GM19438 (cell line): ENCODE measurements around the gene TMEM128.
A peak's percentile ranks its signal among the peaks of the same experiment; 100 is the strongest.

Experiments used
- ATAC-seq: cut with Tn5 transposase; IDR thresholded peaks from one replicate; pipeline ENCODE4 v1.9.1; 2021; ENCODE audit warnings: low read depth; ENCODE audit not compliant: unreplicated experiment

The TMEM128 gene, protein sequence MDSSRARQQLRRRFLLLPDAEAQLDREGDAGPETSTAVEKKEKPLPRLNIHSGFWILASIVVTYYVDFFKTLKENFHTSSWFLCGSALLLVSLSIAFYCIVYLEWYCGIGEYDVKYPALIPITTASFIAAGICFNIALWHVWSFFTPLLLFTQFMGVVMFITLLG

DNA sequence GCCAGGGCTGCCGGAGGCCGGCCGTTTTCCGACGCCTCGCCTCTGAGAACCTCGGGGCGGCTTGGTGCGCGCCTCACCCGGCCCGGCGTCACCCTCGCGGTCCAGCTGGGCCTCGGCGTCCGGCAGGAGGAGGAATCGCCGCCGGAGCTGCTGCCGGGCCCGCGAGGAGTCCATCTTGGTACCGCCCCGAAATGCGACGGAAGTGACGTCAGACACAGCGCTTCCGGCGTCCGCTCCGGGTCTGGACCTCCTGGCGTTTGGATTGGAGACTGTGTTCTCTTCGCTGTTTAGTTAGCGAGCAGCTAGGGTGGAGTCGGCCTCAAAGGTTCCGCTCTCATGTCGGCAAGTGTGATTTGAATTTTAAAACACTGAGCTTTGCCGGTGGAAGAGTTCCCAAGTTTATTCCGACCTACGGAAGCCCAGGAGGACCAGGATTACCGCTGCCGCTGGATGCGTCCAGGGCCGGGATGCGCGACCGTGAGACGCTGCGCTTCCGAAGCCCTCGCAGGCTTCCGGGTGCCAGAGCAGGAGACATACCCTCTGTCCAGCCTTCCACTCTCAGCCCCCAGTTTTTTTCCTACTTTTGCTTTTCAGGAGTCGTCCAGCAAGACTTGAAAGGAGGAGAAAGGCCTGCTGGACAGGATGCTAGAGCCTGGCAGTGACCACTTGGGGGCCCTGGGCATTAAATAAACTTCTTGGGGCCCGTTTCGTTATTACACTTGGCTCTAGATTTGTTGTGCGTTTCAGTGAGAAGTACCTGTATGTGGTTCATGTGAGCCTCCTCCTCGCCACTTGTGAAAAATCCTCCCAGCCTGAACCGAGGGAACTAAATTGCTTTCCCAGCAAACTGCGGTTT is at the start of gene TMEM128:
Gene TMEM128 (minus strand): TSS at position 195 of the 856 bp plus-strand sequence. CDS start 21 bp downstream, at position 174.
- ATAC-seq, result peak; percentile 97

DNA sequence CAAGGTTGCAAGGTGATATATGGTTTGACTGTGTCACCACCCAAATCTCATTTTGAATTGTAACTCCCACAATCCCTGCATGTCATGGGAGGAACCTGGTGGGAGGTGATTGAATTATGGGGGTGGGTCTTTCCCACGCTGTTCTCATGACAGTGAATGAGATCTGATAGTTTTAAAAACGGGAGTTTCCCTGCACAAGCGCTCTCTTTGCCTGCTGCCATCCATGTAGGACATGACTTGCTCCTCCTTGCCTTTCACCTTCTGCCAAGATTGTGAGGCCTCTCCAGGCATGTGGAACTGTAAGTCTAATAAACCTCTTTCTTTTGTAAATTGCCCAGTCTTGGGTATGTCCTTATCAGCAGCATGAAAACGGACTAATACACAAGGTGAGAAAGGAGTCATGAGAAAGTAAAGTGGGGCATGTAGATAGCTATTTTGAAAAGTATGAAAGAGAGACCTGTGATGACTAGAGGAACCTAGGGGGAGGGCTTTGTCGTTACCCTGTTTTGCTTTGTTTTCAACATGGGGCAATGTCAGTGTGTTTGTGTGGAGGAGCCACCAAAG is 48.3 kb upstream of the TMEM128 start:
- no peak for ATAC-seq

- ATAC-seq, result no peak
Measured at GRCh38 chr4:4293279-4293678, 45.3 kb upstream of the TMEM128 start.

- peak; percentile 96 for ATAC-seq
Measured at GRCh38 chr4:4289941-4290850, 42.2 kb upstream of the TMEM128 start, which contains the start of the genes LYAR and ZBTB49. TSS of gene LYAR (minus strand) at chr4:4290154. CDS start at chr4:4283742, 6,412 bp downstream. TSS of gene ZBTB49 (plus strand) at chr4:4290251. CDS start at chr4:4299946, 9,695 bp downstream.

DNA sequence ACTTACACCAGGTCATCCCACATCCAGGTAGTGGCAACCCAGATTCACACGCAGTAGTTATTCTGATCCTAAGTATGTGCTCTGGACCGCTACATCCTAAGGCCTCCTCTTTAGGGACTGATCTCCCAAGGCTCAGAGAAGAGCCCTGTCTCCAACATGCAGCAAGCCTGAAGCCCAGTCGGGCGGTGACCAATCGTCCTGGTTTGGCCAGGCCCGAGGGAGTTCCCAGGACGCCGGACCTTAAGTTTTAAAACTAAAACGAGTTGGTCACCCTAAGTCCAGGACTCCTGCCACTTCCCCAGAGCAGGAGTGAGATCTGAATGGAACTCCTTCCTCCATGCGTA is 41.5 kb upstream of the TMEM128 start:
- peak; percentile 27 for ATAC-seq

DNA sequence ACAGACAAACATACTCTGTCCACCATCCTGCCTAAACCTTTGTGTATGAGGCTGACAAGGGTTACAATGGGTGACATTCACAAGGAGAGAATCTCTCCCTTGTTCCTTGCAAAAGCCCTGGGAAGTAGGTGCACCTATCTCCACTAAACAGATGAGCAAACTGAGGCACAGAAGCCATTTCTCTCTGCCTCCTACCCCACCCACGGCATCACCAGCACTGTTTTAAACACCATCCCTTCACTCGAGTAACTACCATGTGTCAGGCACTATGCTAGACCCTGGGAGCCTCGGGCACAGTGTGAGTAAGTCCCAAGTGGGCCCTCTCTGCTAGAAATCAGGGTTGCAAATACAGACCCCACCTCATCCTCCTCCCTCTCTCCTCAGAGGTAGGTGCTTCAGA is 41.0 kb upstream of the TMEM128 start:
- ATAC-seq, result no peak

DNA sequence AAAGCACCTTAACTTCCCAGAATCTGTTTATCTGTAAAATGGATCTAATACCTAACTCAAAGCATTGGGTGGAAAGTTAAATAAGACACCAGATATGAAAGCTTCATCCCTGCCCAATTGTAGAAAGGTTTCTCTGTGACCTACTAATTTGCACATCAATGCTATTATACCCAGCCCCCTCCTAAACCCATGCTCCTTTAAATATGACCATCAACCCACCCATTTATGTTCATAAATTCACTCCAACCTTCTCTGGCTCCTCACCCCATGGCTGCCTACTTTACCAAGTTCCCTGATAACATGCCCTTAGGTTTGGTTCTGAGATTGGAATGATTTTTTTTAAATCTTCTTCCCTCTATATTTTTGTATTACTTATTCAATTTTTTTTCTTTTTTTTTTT is 40.1 kb upstream of the TMEM128 start:
- ATAC-seq, result no peak

DNA sequence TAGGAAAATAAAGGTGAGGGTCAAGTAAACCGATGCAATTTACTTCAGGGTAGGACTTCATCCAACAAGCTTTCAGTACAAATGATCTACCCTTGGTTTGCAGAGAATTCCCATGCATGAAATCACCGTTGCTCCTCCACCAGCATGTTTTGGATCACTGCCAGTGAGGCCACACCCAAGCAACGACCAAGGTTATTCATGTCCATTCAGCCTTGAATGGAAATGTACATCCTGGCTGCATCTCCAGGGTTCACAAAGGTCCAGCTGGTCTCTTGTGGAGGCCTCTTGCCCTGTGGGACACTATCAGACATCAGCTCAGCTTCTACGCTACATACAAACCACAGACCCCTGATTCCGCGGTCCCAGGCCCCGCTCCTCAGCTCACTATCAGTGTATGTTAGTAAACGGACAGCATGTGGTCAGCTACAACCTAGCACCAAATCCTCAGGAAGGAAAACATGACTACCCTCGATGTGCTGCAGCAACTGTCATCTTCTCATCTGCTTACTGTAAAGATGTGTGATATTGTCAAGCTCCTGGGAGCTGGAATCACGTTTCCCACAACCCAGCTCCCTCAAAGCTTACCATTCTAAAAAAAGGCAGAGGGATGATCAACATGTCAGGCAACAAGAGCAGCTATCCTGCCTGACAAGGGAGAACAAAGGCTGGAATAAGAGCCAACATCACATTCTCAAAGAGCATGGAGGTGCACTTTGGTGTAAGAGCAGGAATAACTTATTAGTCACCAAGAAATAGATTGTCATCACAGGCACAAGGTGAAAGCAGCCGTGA is 37.0 kb upstream of the TMEM128 start:
- ATAC-seq, result no peak

DNA sequence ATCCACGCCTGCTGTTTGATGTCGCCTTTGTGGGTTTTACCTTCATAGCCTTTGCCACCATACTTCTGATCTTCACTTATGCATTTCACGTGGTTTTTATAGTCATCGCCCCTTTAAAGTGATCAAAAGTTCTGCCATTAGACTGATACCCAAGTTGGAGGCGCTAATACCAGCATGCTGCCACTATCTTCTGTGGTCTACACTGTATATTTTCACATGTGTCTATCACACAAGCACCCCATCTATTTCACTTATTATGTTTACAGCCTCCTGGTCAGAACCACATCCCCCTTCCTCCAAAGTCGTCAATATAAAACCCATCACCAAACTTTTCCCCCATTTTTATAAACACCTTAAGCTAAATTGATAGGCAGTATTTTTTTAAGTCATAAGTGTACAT is 33.8 kb upstream of the TMEM128 start:
- ATAC-seq, result no peak

DNA sequence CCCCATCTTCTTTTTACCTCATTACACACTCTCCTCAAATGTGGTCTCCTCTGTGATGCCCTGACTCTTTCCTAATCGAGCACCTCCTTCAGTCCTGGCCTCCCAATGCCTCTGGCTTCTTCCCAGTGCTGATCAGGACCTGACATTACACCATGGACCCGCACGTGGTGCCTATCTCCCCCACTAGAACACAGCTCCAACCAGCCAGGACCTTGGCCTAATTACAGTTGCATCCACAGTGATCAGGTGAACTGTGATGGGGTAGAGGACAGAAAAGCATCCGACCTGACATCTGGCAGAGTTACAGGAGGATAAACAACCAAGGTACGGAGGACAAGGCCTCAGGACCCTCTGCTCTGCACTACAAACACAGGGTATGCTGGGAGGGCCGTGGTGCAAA is 29.5 kb upstream of the TMEM128 start:
- no peak for ATAC-seq

GRCh38 chr4:4274226-4274625 is 26.2 kb upstream of the TMEM128 start:
- no peak for ATAC-seq

- ATAC-seq, result no peak
Measured at GRCh38 chr4:4271912-4272311, 23.9 kb upstream of the TMEM128 start.

GRCh38 chr4:4270529-4270928 is 22.5 kb upstream of the TMEM128 start:
- no peak for ATAC-seq

DNA sequence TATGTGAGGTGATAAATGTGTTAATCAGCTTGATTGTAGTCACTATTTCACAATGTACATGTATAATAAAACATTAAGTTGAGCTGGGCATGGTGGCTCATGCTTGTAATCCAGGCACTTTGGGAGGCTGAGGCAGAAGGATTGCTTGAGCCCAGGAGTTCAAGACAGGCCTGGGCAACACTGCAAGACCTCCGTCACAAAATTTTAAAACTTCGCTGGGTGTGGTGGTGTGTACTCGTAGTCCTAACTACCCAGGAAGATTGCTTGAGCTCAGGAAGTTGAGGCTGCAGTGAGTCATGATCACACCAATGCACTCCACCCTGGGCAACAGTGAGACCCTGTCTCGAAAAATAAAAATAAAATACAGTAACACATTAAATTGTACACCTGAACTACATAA is 21.8 kb upstream of the TMEM128 start:
- no peak for ATAC-seq

DNA sequence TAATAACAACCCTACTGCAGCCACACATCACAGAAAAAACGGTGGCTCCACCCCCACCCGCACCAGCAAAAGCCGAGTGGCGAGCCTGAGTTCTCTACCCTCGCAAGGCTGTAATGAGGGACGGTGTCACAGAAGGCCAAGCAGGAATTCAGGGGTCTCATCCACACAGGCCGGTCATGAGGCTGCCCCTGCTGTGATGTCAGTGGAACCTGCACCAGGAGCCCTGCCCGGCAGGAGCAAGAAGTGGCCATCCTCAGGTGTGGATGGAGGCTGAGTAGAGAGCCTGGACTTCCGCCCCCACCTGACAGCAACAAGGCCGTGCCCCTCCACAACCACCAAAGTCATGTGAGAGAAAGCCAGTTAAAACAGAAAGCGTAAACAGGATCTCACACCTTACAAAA is 21.3 kb upstream of the TMEM128 start:
- no peak for ATAC-seq

DNA sequence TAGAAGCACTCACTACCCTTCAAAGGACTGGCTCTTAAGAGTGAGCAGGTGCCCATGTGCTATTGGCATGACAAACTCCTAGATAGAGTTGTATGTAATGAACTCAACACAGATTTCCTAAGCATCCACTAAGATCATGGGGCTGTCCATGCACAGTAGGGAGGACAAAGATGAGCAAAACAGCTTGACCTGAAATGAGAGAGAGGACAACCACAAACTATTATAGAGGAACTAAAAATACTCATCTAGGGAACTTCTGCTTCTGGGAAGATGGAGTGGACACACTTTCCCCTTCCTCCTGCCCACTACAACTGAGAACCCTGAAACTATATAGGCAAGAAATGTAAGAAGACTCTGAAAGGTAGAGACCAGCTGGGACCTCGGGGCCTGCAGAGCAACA is 20.8 kb upstream of the TMEM128 start:
- ATAC-seq, result no peak

DNA sequence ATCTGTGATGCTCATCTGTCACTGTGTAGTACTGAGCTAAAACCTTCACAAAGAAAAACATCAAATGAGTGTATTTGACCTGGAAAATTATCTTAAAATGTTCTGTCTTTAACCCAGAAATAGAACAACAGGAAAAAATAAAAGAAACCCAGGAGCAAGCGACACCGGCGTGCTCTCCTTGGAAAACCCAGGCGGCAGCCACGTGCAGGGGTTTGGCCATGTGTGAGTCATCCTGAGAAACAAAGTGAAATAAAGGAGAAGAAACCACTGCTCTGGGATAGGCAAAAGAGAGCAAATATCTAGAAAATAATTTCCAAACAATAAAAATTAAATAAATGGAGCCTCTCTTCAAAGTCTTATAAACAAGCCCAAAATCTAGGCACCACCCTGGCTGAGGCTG is 20.0 kb upstream of the TMEM128 start:
- no peak for ATAC-seq

- ATAC-seq, result peak; percentile 78
Measured at GRCh38 chr4:4260185-4260751, 12.2 kb upstream of the TMEM128 start.

GRCh38 chr4:4259484-4260100 is 11.6 kb upstream of the TMEM128 start:
- ATAC-seq, result no peak
